CD4-positive, alpha-beta T cell (primary cell): ENCODE results near the gene BMP3. TPM values are rescaled to one million over a fixed set of nuclear protein-coding genes. Genes with fewer than 3 reads are reported as not detected.

ENCODE experiments used
- ATAC-seq: fragments of 200-7000 bp; cut with Tn5 transposase; one replicate; pipeline ENCODE4 v1.10.0; 2022; ENCODE audit warnings: mild to moderate bottlenecking; ENCODE audit not compliant: poor library complexity
- CTCF ChIA-PET: fragments of 350-600 bp; sonication (Branson Sonifier 250); formaldehyde crosslinking; loops from one replicate; lab custom pipeline; 2021; ENCODE audit warnings: antibody characterized with exemption, inconsistent platforms; lab: Charles Lee
- POLR2A ChIA-PET: fragments of 350-600 bp; sonication (Branson Sonifier 250); formaldehyde crosslinking; loops from one replicate; lab custom pipeline; 2021; ENCODE audit warnings: antibody characterized with exemption, inconsistent platforms; lab: Charles Lee
- DNase-seq, 14 experiments: peaks; one replicate each; pipeline ENCODE4 v3.0.0-alpha.2; 2013 to 2020; ENCODE audit warnings: mixed read lengths in 2 of 14
- H3K27ac ChIP-seq, 2 donors: one replicate each; pipeline versions ENCODE4 v1.5.1 to v1.7.0; 2013; ENCODE audit warnings: low read length in 2 of 2, low read depth in 1 of 2, mild to moderate bottlenecking in 1 of 2
- H3K27me3 ChIP-seq, 2 experiments: 1 replicate in 1 of 2; 2 replicates in 1 of 2; pipeline versions ENCODE4 v1.6.1 to v1.7.0; 2013; ENCODE audit warnings: low read length in 2 of 2, control low read depth in 1 of 2, mild to moderate bottlenecking in 1 of 2, moderate library complexity in 1 of 2; ENCODE audit not compliant: insufficient read depth in 2 of 2, control insufficient read depth in 1 of 2
- H3K36me3 ChIP-seq: one replicate; pipeline ENCODE4 v1.6.1; 2013; ENCODE audit warnings: low read length, control low read depth; ENCODE audit not compliant: insufficient read depth
- H3K4me1 ChIP-seq: one replicate; pipeline ENCODE4 v1.6.1; 2013; ENCODE audit warnings: low read length, control low read depth; ENCODE audit not compliant: insufficient read depth
- H3K4me3 ChIP-seq: one replicate; pipeline ENCODE4 v1.5.1; 2013; ENCODE audit warnings: mild to moderate bottlenecking, low read length, moderate library complexity
- H3K9me3 ChIP-seq, 2 experiments: 1 replicate in 1 of 2; 2 replicates in 1 of 2; pipeline versions ENCODE4 v1.6.1 to v1.7.0; 2013; ENCODE audit warnings: low read length in 2 of 2, mild to moderate bottlenecking in 2 of 2, control low read depth in 1 of 2, moderate library complexity in 1 of 2; ENCODE audit not compliant: control insufficient read depth in 1 of 2, insufficient read depth in 1 of 2
- H3K27ac Mint-ChIP-seq: one replicate; pipeline ENCODE4 v1.8.0; 2020; ENCODE audit warnings: mixed read lengths
- H3K27me3 Mint-ChIP-seq: one replicate; pipeline ENCODE4 v1.8.0; 2021; ENCODE audit warnings: mixed read lengths
- H3K36me3 Mint-ChIP-seq: one replicate; pipeline ENCODE4 v1.8.0; 2021; ENCODE audit warnings: low read depth, mixed read lengths
- H3K4me1 Mint-ChIP-seq: one replicate; pipeline ENCODE4 v1.8.0; 2021; ENCODE audit warnings: low read depth, mixed read lengths
- H3K4me3 Mint-ChIP-seq: one replicate; pipeline ENCODE4 v1.8.0; 2020; ENCODE audit warnings: mild to moderate bottlenecking, mixed read lengths
- H3K9me3 Mint-ChIP-seq: one replicate; pipeline ENCODE4 v1.8.0; 2020; ENCODE audit warnings: mixed read lengths
- CTCF ChIP-seq: fragments of 200-600 bp; IDR thresholded peaks from one replicate; pipeline ENCODE4 v1.8.0; 2022; ENCODE audit warnings: antibody characterized with exemption, mild to moderate bottlenecking
- intact Hi-C, 2 experiments: fragments of 100-400 bp; cut with DNase I in 1 of 2; cut with micrococcal nuclease in 1 of 2; formaldehyde crosslinking; loops; one replicate each; pipeline versions ENCODE4 v1.15.1 to v1.9.0; 2023 to 2025; cut with DNase I, micrococcal nuclease
- total RNA-seq, 174 experiments: library from RNA in 2 of 174; stranded (reverse) in 2 of 174; gene quantifications; one replicate each; pipeline ENCODE4 v1.2.3 and lab custom pipeline; 2021 to 2026

Gene BMP3
- total RNA-seq, 2 experiments from 2014 or later, result not detected

- H3K27me3 Mint-ChIP-seq, result peaks cover 71% of the 10 kb centered on the region
- no peak for ATAC-seq
- POLR2A ChIA-PET, result no interaction called here
- no peak for DNase-seq
- H3K9me3 Mint-ChIP-seq, result no peaks in the 10 kb centered on the region
- H3K4me1 Mint-ChIP-seq, result peaks cover 23% of the 10 kb centered on the region
- no peaks in the 10 kb centered on the region for H3K36me3 ChIP-seq
- peak overlapping the region; percentile 84 for H3K4me3 Mint-ChIP-seq
- no peak for TF ChIP-seq CTCF
- peaks cover 34 to 60% of the 10 kb centered on the region in 2 experiments for H3K27me3 ChIP-seq
- peaks cover 0 to 10% of the 10 kb centered on the region in 2 experiments for H3K9me3 ChIP-seq
- CTCF ChIA-PET, result interaction anchor here (1.3 kb wide), 1 partner anchor 669 kb away, joined by 3 read pairs; no protein-coding TSS in a partner anchor
- H3K27ac Mint-ChIP-seq, result no peak overlapping the region
- no peak overlapping the region for H3K4me3 ChIP-seq
- H3K36me3 Mint-ChIP-seq, result no peaks in the 10 kb centered on the region
- H3K27ac ChIP-seq, result no peak overlapping the region
- H3K4me1 ChIP-seq, result peaks cover 16% of the 10 kb centered on the region
- intact Hi-C loops, result no loop called here
These were observed 1.5 kb downstream of the BMP3 start for GRCh38 chr4:81031796-81032551.

- H3K9me3 Mint-ChIP-seq, result no peaks in the 10 kb centered on the region
- Histone ChIP-seq H3K36me3 (no peaks in the 10 kb centered on the region), H3K27me3 (peaks cover 33 to 56% of the 10 kb centered on the region in 2 experiments), H3K4me3 (no peak overlapping the region), H3K9me3 (peaks cover 0 to 10% of the 10 kb centered on the region in 2 experiments), H3K27ac (no peak overlapping the region), H3K4me1 (peaks cover 16% of the 10 kb centered on the region)
- intact Hi-C loops, result no loop called here
- POLR2A ChIA-PET, result no interaction called here
- DNase-seq, result no peak
- peaks cover 62% of the 10 kb centered on the region for H3K27me3 Mint-ChIP-seq
- no peak overlapping the region for H3K4me3 Mint-ChIP-seq
- ATAC-seq, result no peak
- H3K27ac Mint-ChIP-seq, result no peak overlapping the region
- TF ChIP-seq CTCF, result no peak
- no peaks in the 10 kb centered on the region for H3K36me3 Mint-ChIP-seq
- H3K4me1 Mint-ChIP-seq, result peaks cover 23% of the 10 kb centered on the region
- CTCF ChIA-PET, result interaction anchor here (1.3 kb wide), 1 partner anchor 670 kb away, joined by 3 read pairs; no protein-coding TSS in a partner anchor
These were observed 2.5 kb downstream of the BMP3 start for GRCh38 chr4:81032771-81033684.

GRCh38 chr4:81038636-81039350 lies 8.3 kb downstream of the BMP3 start:
- Mint-ChIP-seq H3K4me1 (no peaks in the 10 kb centered on the region), H3K36me3 (no peaks in the 10 kb centered on the region), H3K4me3 (no peak overlapping the region), H3K27ac (no peak overlapping the region), H3K27me3 (peaks cover 35% of the 10 kb centered on the region), H3K9me3 (no peaks in the 10 kb centered on the region)
- no peak for TF ChIP-seq CTCF
- H3K4me3 ChIP-seq, result no peak overlapping the region
- DNase-seq (no peak), ATAC-seq (no peak)
- POLR2A ChIA-PET, result interaction anchor here (1.6 kb wide), 1 partner anchor 673 kb away, joined by 6 read pairs; no protein-coding TSS in a partner anchor
- H3K9me3 ChIP-seq, result no peaks in the 10 kb centered on the region
- H3K27ac ChIP-seq, result no peak overlapping the region
- CTCF ChIA-PET, result interaction anchor here (2.2 to 2.6 kb wide), 2 partner anchors 18 to 676 kb away, joined by 6 to 14 read pairs; no protein-coding TSS in a partner anchor
- intact Hi-C loops, result loop anchor here in 1 of 2 experiments (5.0 kb wide), 1 partner anchor 46 kb away; no protein-coding TSS in a partner anchor
- no peaks in the 10 kb centered on the region for H3K36me3 ChIP-seq
- H3K4me1 ChIP-seq, result no peaks in the 10 kb centered on the region
- H3K27me3 ChIP-seq, result peaks cover 2 to 25% of the 10 kb centered on the region in 2 experiments
